AG09319 (cell line): ENCODE measurements around the gene EFHD2.

Experiments used
- DNase-seq: peaks from one replicate; pipeline ENCODE4 v3.0.0-alpha.2; 2010; ENCODE audit warnings: low read depth; ENCODE audit errors: extremely low read depth
- CTCF ChIP-seq: IDR thresholded peaks from 2 replicates; pipeline ENCODE4 v1.5.1; 2011; ENCODE audit warnings: low read depth, mild to moderate bottlenecking, inconsistent platforms, low read length, moderate library complexity

The EFHD2 gene

GRCh38 chr1:15401391-15402055, 8.2 kb upstream of the EFHD2 start:
- no peak for TF ChIP-seq CTCF
- DNase-seq, result no peak

- no peak for TF ChIP-seq CTCF
- no peak for DNase-seq
Measured at GRCh38 chr1:15402809-15403450, 6.8 kb upstream of the EFHD2 start.

- no peak for DNase-seq
- no peak for TF ChIP-seq CTCF
Measured at GRCh38 chr1:15403962-15404580, 5.6 kb upstream of the EFHD2 start.

- no peak for TF ChIP-seq CTCF
- no peak for DNase-seq
Measured at GRCh38 chr1:15405106-15405850, 4.4 kb upstream of the EFHD2 start.

GRCh38 chr1:15406614-15407559, 2.8 kb upstream of the EFHD2 start:
- peak; percentile 62 for DNase-seq
- no peak for TF ChIP-seq CTCF

GRCh38 chr1:15407580-15407979, 2.1 kb upstream of the EFHD2 start:
- DNase-seq, result no peak
- TF ChIP-seq CTCF, result no peak
